Measurements from ENCODE around the gene SARM1. TPM values are rescaled to one million over a fixed set of nuclear protein-coding genes. Genes with fewer than 3 reads are reported as not detected.

Gene SARM1
- total and polyA plus RNA-seq, 2 experiments from 2014 or later = 14.5 to 19.5 TPM

- WGBS (ENCODE audit: low lambda C conversion rate, missing lambda C conversion rate) = 92% methylated on average over 6 of the region's 6 CpGs
- no peak overlapping the region for H2AFZ ChIP-seq
- no peak overlapping the region for H3K4me2 ChIP-seq
- TF ChIP-seq EZH2 (IDR thresholded peaks at IDR 0.05; ENCODE audit: borderline replicate concordance) (no peak), CTCF (IDR thresholded peaks at IDR 0.05; ENCODE audit: poor library complexity) (no peak), EZH2phosphoT487 (IDR thresholded peaks at IDR 0.05; ENCODE audit: low read depth, severe bottlenecking, unreplicated experiment) (no peak)
- H3K4me3 ChIP-seq = no peak overlapping the region
- H3K4me1 ChIP-seq (ENCODE audit: insufficient read depth) = peaks cover 18% of the 10 kb centered on the region
- H3K9me3 ChIP-seq (ENCODE audit: low read depth) = no peaks in the 10 kb centered on the region
- no peaks in the 10 kb centered on the region for H3K36me3 ChIP-seq (replicated peaks; ENCODE audit: insufficient read depth, low read depth)
- no peaks in the 10 kb centered on the region for H3K9me2 ChIP-seq (replicated peaks; ENCODE audit: insufficient read depth)
- DNase-seq (ENCODE audit: low spot score) = no peak
- peak overlapping the region; percentile 44 for H3K27ac ChIP-seq
- H4K20me1 ChIP-seq (ENCODE audit: insufficient read depth, poor library complexity, severe bottlenecking) = no peaks in the 10 kb centered on the region
- peaks cover 37% of the 10 kb centered on the region for H3K79me2 ChIP-seq
- no peaks in the 10 kb centered on the region for H3K27me3 ChIP-seq
These were observed 39.5 kb upstream of the SARM1 start for GRCh38 chr17:28331891-28332420.

- Histone ChIP-seq H3K9me2 (replicated peaks; ENCODE audit: insufficient read depth) (no peaks in the 10 kb centered on the region), H2AFZ (no peak overlapping the region), H3K27ac (no peak overlapping the region), H4K20me1 (ENCODE audit: insufficient read depth, poor library complexity, severe bottlenecking) (peaks cover 7% of the 10 kb centered on the region), H3K4me3 (no peak overlapping the region), H3K79me2 (peaks cover 50% of the 10 kb centered on the region), H3K9me3 (ENCODE audit: low read depth) (no peaks in the 10 kb centered on the region), H3K4me1 (ENCODE audit: insufficient read depth) (peaks cover 20% of the 10 kb centered on the region), H3K36me3 (replicated peaks; ENCODE audit: insufficient read depth, low read depth) (no peaks in the 10 kb centered on the region), H3K27me3 (no peaks in the 10 kb centered on the region), H3K4me2 (no peak overlapping the region)
- 79% methylated on average over 1 of the region's 1 CpG for WGBS (ENCODE audit: low lambda C conversion rate, missing lambda C conversion rate)
- DNase-seq (ENCODE audit: low spot score) = no peak
- no peak for TF ChIP-seq CTCF (IDR thresholded peaks at IDR 0.05; ENCODE audit: poor library complexity)
- TF ChIP-seq EZH2phosphoT487 (IDR thresholded peaks at IDR 0.05; ENCODE audit: low read depth, severe bottlenecking, unreplicated experiment) = no peak
- TF ChIP-seq EZH2 (IDR thresholded peaks at IDR 0.05; ENCODE audit: borderline replicate concordance) = no peak
These were observed 38.3 kb upstream of the SARM1 start for GRCh38 chr17:28333083-28333746.

- Histone ChIP-seq H3K9me2 (replicated peaks; ENCODE audit: insufficient read depth) (no peaks in the 10 kb centered on the region), H3K27ac (peak overlapping the region; percentile 85), H3K27me3 (no peaks in the 10 kb centered on the region), H3K79me2 (peaks cover 59% of the 10 kb centered on the region), H4K20me1 (ENCODE audit: insufficient read depth, poor library complexity, severe bottlenecking) (peaks cover 8% of the 10 kb centered on the region), H3K4me3 (peak overlapping the region; percentile 60), H2AFZ (no peak overlapping the region), H3K4me2 (peak overlapping the region; percentile 96), H3K4me1 (ENCODE audit: insufficient read depth) (peaks cover 20% of the 10 kb centered on the region), H3K9me3 (ENCODE audit: low read depth) (no peaks in the 10 kb centered on the region), H3K36me3 (replicated peaks; ENCODE audit: insufficient read depth, low read depth) (no peaks in the 10 kb centered on the region)
- 82% methylated on average over 6 of the region's 6 CpGs for WGBS (ENCODE audit: low lambda C conversion rate, missing lambda C conversion rate)
- TF ChIP-seq EZH2phosphoT487 (IDR thresholded peaks at IDR 0.05; ENCODE audit: low read depth, severe bottlenecking, unreplicated experiment) = no peak
- TF ChIP-seq CTCF (IDR thresholded peaks at IDR 0.05; ENCODE audit: poor library complexity) = no peak
- TF ChIP-seq EZH2 (IDR thresholded peaks at IDR 0.05; ENCODE audit: borderline replicate concordance) = no peak
- no peak for DNase-seq (ENCODE audit: low spot score)
These were observed 37.3 kb upstream of the SARM1 start for GRCh38 chr17:28334171-28334570.
